ENCODE data around the gene DRAP1. TPM values are rescaled to one million over a fixed set of nuclear protein-coding genes. Genes with fewer than 3 reads are reported as not detected.
A peak's percentile ranks its signal among the peaks of the same experiment; 100 is the strongest.

DRAP1 gene, protein sequence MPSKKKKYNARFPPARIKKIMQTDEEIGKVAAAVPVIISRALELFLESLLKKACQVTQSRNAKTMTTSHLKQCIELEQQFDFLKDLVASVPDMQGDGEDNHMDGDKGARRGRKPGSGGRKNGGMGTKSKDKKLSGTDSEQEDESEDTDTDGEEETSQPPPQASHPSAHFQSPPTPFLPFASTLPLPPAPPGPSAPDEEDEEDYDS
- total RNA-seq, result 10 to 100 TPM; 15.7 to 63.2 (median 57.0) TPM

- Histone ChIP-seq H3K4me1 (peaks cover 34 to 49% (median 46%) of the 10 kb centered on the region in 4 donors), H3K9me3 (no peaks in the 10 kb centered on the region), H3K27ac (peak within 1 kb of the TSS; percentile 96 to 98 (median 96)), H3K36me3 (peaks cover 0 to 6% (median 2%) of the 10 kb centered on the region in 4 donors), H3K27me3 (no peaks in the 10 kb centered on the region), H3K4me3 (peak within 1 kb of the TSS; percentile 84 to 98 (median 91))
- intact Hi-C loops (cut with DNase I; ENCODE audit: low total_unique reads) (loop anchor here (2.0 kb wide), 1 partner anchor 30 kb away; the partner anchor contains the start of gene FIBP), in situ Hi-C loops (cut with MboI; ENCODE audit: low pct_ligation_motif_present in 1 of 4, low pct_unique_long_range_greater_than_20kb in 1 of 4, low sequenced_read_pairs in 3 of 4) (no loop called here)
- WGBS, 2 donors (ENCODE audit: low coverage in 1 of 2), result 3% methylated on average over 13 of the region's 59 CpGs; no CpG with 5 or more reads in 1 of the 2 donors
- DNase-seq, result peak; percentile 99
- TF ChIP-seq POLR2A (IDR thresholded peaks at IDR 0.05) (peak; percentile 54), CTCF (IDR thresholded peaks at IDR 0.05) (no peak), POLR2AphosphoS5 (IDR thresholded peaks at IDR 0.05) (peak; percentile 34 to 69 (median 58)), EP300 (IDR thresholded peaks at IDR 0.05; ENCODE audit: low read depth) (no peak)
Measured at GRCh38 chr11:65919141-65919572, at the start of gene DRAP1. DRAP1 (plus strand) TSS chr11:65919426; CDS start chr11:65919502, 76 bp downstream.

- Histone ChIP-seq H3K27me3 (no peaks in the 10 kb centered on the region), H3K9me3 (no peaks in the 10 kb centered on the region), H3K36me3 (peaks cover 0 to 6% (median 1%) of the 10 kb centered on the region in 4 donors), H3K4me1 (peaks cover 9 to 37% (median 20%) of the 10 kb centered on the region in 4 donors), H3K27ac (peak overlapping the region in 1 of 4 donors; percentile 92), H3K4me3 (no peak overlapping the region)
- in situ Hi-C loops (cut with MboI; ENCODE audit: low pct_ligation_motif_present in 1 of 4, low pct_unique_long_range_greater_than_20kb in 1 of 4, low sequenced_read_pairs in 3 of 4) (loop anchor here in 1 of 4 donors (10.0 kb wide), 1 partner anchor 125 kb away; no protein-coding TSS in a partner anchor), intact Hi-C loops (cut with DNase I; ENCODE audit: low total_unique reads) (no loop called here)
- no peak for TF ChIP-seq CTCF (IDR thresholded peaks at IDR 0.05)
- TF ChIP-seq POLR2A (IDR thresholded peaks at IDR 0.05), result no peak
- TF ChIP-seq EP300 (IDR thresholded peaks at IDR 0.05; ENCODE audit: low read depth), result no peak
- 74% methylated on average over 23 of the region's 24 CpGs; no CpG with 5 or more reads in 1 of the 2 donors for WGBS, 2 donors (ENCODE audit: low coverage in 1 of 2)
- no peak for DNase-seq
Measured at GRCh38 chr11:65869643-65870306, 49.5 kb upstream of the DRAP1 start.

DNA sequence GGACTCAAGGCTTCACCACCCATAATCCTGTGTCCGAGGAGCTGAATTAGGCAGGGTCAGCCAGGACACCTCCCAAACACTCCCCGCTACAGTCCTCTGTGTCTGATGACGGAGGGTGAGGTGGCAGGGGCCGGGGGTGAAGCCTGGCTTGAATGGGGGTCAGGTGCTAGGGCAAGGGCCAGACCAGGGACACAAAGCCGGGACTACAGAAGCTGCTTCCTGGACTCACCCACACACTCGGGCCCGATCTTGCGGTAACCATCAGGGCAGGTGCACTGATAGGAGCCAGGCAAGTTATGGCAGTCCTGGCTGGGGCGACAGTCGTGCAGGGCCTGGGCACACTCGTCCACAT is 48.9 kb upstream of the DRAP1 start:
- DNase-seq, result no peak
- peaks cover 9 to 37% (median 20%) of the 10 kb centered on the region in 4 donors for H3K4me1 ChIP-seq
- H3K4me3 ChIP-seq, result no peak overlapping the region
- no peaks in the 10 kb centered on the region for H3K27me3 ChIP-seq
- in situ Hi-C loops (cut with MboI; ENCODE audit: low pct_ligation_motif_present in 1 of 4, low pct_unique_long_range_greater_than_20kb in 1 of 4, low sequenced_read_pairs in 3 of 4) (loop anchor here in 1 of 4 donors (10.0 kb wide), 1 partner anchor 125 kb away; no protein-coding TSS in a partner anchor), intact Hi-C loops (cut with DNase I; ENCODE audit: low total_unique reads) (no loop called here)
- WGBS, 2 donors (ENCODE audit: low coverage in 1 of 2), result 67% methylated on average over 11 of the region's 11 CpGs; no CpG with 5 or more reads in 1 of the 2 donors
- peaks cover 0 to 1% (median 0%) of the 10 kb centered on the region in 4 donors for H3K36me3 ChIP-seq
- TF ChIP-seq EP300 (IDR thresholded peaks at IDR 0.05; ENCODE audit: low read depth) (no peak), POLR2AphosphoS5 (IDR thresholded peaks at IDR 0.05) (no peak), POLR2A (IDR thresholded peaks at IDR 0.05) (no peak)
- no peaks in the 10 kb centered on the region for H3K9me3 ChIP-seq
- H3K27ac ChIP-seq, result peak overlapping the region in 3 of 4 donors; percentile 88 to 92 (median 90)

GRCh38 chr11:65870706-65871681 is 48.2 kb upstream of the DRAP1 start:
- in situ Hi-C loops (cut with MboI; ENCODE audit: low pct_ligation_motif_present in 1 of 4, low pct_unique_long_range_greater_than_20kb in 1 of 4, low sequenced_read_pairs in 3 of 4), result loop anchor here in 1 of 4 donors (10.0 kb wide), 1 partner anchor 124 kb away; no protein-coding TSS in a partner anchor
- no peaks in the 10 kb centered on the region for H3K36me3 ChIP-seq
- intact Hi-C loops (cut with DNase I; ENCODE audit: low total_unique reads), result no loop called here
- WGBS, 2 donors (ENCODE audit: low coverage in 1 of 2), result 68% methylated on average over 24 of the region's 24 CpGs; no CpG with 5 or more reads in 1 of the 2 donors
- H3K27ac ChIP-seq, result peak overlapping the region; percentile 88 to 92 (median 90)
- no peak for DNase-seq
- peak in 1 of 3 donors; percentile 3 for TF ChIP-seq POLR2AphosphoS5 (IDR thresholded peaks at IDR 0.05)
- TF ChIP-seq CTCF (IDR thresholded peaks at IDR 0.05), result no peak
- TF ChIP-seq EP300 (IDR thresholded peaks at IDR 0.05; ENCODE audit: low read depth), result no peak
- H3K9me3 ChIP-seq, result no peaks in the 10 kb centered on the region
- H3K4me3 ChIP-seq, result peak overlapping the region in 1 of 4 donors; percentile 63
- H3K27me3 ChIP-seq, result no peaks in the 10 kb centered on the region
- H3K4me1 ChIP-seq, result peaks cover 9 to 37% (median 20%) of the 10 kb centered on the region in 4 donors

All from transverse colon (tissue), 4 donors.